Activated naive CD8-positive, alpha-beta T cell treated with anti-CD3 and anti-CD28 coated beads for 36 hours (primary cell): Measurements from ENCODE around the gene LRTM2. TPM values are rescaled to one million over a fixed set of nuclear protein-coding genes. Genes with fewer than 3 reads are reported as not detected.

Source experiments
- DNase-seq: peaks from one replicate; pipeline ENCODE4 v3.0.0; 2021
- H3K27ac Mint-ChIP-seq: one replicate; pipeline ENCODE4 v1.8.0; 2022; ENCODE audit warnings: mild to moderate bottlenecking, moderate library complexity, mixed read lengths
- H3K27me3 Mint-ChIP-seq: one replicate; pipeline ENCODE4 v1.8.0; 2022; ENCODE audit warnings: mild to moderate bottlenecking, mixed read lengths
- H3K36me3 Mint-ChIP-seq: one replicate; pipeline ENCODE4 v1.8.0; 2021; ENCODE audit warnings: mild to moderate bottlenecking, mixed read lengths
- H3K4me1 Mint-ChIP-seq: one replicate; pipeline ENCODE4 v1.8.0; 2021; ENCODE audit warnings: mixed read lengths
- H3K4me3 Mint-ChIP-seq: one replicate; pipeline ENCODE4 v1.8.0; 2022; ENCODE audit warnings: mild to moderate bottlenecking, moderate library complexity, mixed read lengths
- H3K9me3 Mint-ChIP-seq: one replicate; pipeline ENCODE4 v1.8.0; 2022; ENCODE audit warnings: mixed read lengths
- total RNA-seq, 2 experiments: library from RNA; stranded (reverse); gene quantifications; one replicate each; pipeline ENCODE4 v1.2.3, GENCODE V29; 2021

LRTM2 gene
- not detected for total RNA-seq

DNA sequence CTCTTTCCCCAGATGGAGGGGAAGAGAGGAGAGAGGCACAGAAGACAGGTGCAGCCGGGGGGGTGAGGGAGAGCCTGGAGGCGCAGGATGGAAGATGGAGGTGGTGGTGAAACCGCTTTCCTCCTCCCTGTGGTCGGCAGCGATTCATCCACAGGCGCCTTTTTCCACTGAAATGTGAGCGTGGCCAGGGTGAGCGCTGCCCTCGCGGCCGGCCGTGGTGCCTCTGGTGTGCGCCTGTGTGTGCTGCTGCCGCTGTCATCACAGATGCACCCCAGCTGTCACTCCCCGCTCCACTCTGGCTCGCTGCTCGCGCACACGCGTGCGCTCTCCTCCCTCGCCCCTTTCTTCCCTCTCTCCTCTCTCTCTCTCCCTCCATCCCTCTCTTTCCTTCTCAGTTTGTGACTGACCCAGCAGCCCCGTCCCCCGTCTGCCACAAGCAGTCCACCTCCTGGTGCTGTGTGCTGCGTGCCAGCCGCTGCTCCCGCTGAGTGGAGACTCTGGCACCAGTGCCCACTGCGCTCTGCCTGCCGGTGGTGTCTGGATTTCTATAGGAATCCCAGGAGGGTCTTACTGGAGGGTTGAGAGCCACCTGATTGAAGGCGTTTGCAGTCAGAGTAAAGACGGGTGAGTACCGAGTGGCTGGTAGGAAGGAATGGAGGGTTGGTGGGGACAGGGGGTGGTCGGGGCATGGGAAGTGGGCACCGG lies at the start of gene LRTM2:
Gene LRTM2 (plus strand): TSS at position 375 of the 705 bp plus-strand sequence. CDS start 7,584 bp downstream, outside the sequence.
- no peaks in the 10 kb centered on the region for H3K9me3 Mint-ChIP-seq
- H3K27ac Mint-ChIP-seq = no peak within 1 kb of the TSS
- H3K4me1 Mint-ChIP-seq = peaks cover 3% of the 10 kb centered on the region
- H3K36me3 Mint-ChIP-seq = no peaks in the 10 kb centered on the region
- DNase-seq = no peak
- no peak within 1 kb of the TSS for H3K4me3 Mint-ChIP-seq
- peaks cover 30% of the 10 kb centered on the region for H3K27me3 Mint-ChIP-seq

DNA sequence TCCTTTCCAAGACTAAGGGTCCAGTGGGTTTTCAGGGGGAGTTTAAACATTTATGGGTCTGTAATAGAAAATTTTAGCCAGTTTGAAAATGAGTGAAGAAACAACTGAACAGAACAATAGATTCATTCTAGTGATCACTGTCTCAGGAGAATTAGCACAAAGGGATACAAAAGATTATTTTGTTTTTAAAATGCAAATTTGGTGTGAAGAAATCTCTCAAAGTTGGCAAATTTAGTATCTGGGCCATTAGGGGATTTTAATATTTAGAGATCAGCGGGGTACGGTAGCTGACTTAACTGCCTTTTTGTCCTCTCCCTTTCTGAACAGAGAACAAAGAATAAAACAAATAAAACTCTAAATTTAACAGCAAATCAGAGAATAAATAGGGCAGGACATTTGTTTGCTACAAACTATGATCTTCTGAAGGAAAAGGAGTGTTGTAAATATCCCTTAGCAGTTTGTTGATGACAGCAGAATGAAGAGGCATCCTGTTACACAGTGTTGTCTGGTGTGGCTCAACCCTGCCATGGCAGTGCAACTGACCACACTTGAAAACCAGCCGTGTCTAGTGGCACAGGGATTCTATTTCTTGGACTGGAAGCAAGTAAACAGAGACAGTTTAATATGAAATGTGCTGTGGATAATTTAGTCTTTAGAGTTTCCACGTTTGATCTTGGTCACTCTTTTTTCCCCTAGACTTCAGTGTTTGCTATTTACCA lies 46.3 kb upstream of the LRTM2 start:
- Mint-ChIP-seq H3K36me3 (peaks cover 10% of the 10 kb centered on the region), H3K4me1 (peaks cover 21% of the 10 kb centered on the region), H3K4me3 (no peak overlapping the region), H3K27ac (no peak overlapping the region), H3K27me3 (no peaks in the 10 kb centered on the region), H3K9me3 (no peaks in the 10 kb centered on the region)
- no peak for DNase-seq

DNA sequence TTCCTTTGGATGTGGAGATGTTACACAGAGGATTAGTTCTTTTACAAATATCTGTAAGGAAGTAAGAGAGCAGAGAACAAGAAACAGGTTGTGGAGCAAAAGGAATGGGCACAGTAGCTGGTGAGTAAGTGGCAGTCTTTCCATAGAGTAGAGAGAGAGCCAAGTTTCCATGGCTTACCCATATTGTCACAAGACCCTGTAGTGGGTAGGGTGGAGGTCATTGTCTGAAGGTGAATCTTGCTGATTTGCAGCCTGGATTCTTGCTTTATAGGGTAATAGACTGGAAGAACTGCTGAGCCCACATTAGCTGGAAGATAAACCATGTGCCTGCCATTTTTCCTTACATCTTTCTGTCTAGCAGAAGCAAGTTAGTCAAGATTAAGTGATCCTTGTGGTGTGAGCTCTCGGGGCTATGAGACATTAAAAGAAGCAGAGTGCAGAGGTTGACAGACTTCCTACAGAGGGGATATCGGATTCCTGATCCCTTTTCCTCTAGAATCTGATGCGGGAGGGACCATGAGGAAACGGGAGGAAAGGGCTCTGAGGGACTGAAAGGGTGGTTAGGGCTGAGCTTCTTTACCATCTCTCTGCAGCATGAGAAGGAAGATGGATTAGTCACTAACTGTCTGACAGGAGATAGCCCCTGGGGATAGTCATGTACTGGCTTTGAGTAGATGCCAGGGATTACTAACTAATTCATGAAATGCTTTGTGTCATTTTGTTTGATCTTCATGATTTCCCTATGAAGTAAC lies 44.0 kb upstream of the LRTM2 start:
- no peaks in the 10 kb centered on the region for H3K9me3 Mint-ChIP-seq
- no peak overlapping the region for H3K27ac Mint-ChIP-seq
- H3K27me3 Mint-ChIP-seq = no peaks in the 10 kb centered on the region
- peaks cover 12% of the 10 kb centered on the region for H3K36me3 Mint-ChIP-seq
- peaks cover 20% of the 10 kb centered on the region for H3K4me1 Mint-ChIP-seq
- H3K4me3 Mint-ChIP-seq = no peak overlapping the region
- no peak for DNase-seq

DNA sequence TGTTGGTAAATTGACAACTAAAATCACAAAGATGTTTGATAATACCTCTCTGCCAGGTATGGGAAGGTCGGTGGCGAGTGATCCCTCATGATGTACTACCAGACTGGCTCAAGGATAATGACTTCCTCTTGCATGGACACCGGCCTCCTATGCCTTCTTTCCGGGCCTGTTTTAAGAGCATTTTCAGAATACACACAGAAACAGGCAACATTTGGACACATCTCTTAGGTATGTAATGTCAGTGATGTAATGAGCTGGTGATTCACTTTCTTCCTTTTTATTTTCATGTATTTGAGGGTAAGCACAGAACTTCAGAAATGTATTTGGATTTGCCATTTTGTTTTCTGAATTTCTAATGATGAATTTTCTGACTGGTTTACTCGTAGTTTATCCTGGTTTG lies 42.6 kb upstream of the LRTM2 start:
- Mint-ChIP-seq H3K27ac (no peak overlapping the region), H3K9me3 (no peaks in the 10 kb centered on the region), H3K36me3 (peaks cover 10% of the 10 kb centered on the region), H3K4me3 (no peak overlapping the region), H3K4me1 (peaks cover 12% of the 10 kb centered on the region), H3K27me3 (no peaks in the 10 kb centered on the region)
- no peak for DNase-seq

DNA sequence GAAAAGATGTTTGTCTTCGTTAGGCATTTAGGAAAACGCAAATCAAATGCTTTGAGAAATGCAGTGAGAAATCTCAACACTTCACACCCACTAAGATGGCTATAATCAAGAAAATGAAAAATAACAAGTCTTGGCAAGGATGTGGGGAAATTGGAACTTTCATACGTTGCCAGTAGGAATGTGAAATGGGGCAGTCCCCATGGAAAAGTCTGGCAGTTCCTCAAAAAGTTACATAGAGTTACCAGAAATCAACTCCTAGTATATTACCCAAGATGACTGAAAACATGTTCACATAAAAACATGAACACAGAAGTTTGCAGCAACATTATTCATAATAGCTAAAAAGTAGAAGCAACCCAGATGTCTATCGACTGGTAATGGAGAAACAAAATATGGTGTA lies 41.5 kb upstream of the LRTM2 start:
- Mint-ChIP-seq H3K4me3 (no peak overlapping the region), H3K27me3 (no peaks in the 10 kb centered on the region), H3K9me3 (no peaks in the 10 kb centered on the region), H3K27ac (no peak overlapping the region), H3K36me3 (peaks cover 9% of the 10 kb centered on the region), H3K4me1 (peaks cover 9% of the 10 kb centered on the region)
- DNase-seq = no peak

DNA sequence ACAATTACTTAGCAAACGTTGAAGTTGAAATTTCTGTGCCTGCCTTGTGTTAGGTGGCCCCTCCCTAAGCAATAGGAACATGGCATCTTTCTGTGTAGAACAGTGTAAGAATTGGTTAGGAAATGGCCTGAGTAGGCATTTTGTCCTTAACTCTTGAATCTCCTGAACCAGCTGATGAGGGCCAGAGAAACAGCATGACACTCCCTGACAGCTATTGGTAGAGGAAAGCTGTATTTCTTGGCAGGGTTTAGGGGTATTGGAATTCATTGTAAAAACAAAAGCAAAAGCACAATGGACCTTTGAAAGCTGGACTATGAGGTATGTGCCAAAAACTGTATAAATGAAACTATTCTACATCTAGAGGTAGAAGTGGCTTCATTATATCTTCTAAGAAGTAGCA lies 40.6 kb upstream of the LRTM2 start:
- no peak overlapping the region for H3K27ac Mint-ChIP-seq
- no peaks in the 10 kb centered on the region for H3K27me3 Mint-ChIP-seq
- peaks cover 8% of the 10 kb centered on the region for H3K4me1 Mint-ChIP-seq
- H3K4me3 Mint-ChIP-seq = no peak overlapping the region
- no peaks in the 10 kb centered on the region for H3K9me3 Mint-ChIP-seq
- DNase-seq = no peak
- peaks cover 14% of the 10 kb centered on the region for H3K36me3 Mint-ChIP-seq

DNA sequence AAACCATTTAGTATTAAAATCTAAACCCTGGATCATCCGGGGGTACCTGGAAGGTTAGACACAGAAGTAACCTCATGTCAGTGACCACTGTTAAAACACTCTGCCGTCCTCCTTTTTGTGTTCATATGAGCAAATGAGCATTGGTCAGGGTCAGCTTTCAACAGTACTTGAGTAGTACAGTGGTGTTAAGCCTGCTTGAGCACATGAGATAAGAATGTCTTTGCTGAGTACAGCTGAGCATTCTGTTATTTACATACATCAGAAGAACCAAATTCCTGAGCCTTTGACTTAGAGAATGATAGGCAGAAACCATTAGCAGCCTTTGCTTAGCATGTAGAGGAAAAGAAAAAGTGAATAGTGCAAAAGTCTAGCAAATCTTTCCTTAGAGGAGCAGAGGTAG lies 38.6 kb upstream of the LRTM2 start:
- peaks cover 14% of the 10 kb centered on the region for H3K36me3 Mint-ChIP-seq
- no peak for DNase-seq
- H3K4me3 Mint-ChIP-seq = no peak overlapping the region
- no peak overlapping the region for H3K27ac Mint-ChIP-seq
- H3K9me3 Mint-ChIP-seq = no peaks in the 10 kb centered on the region
- no peaks in the 10 kb centered on the region for H3K4me1 Mint-ChIP-seq
- no peaks in the 10 kb centered on the region for H3K27me3 Mint-ChIP-seq

DNA sequence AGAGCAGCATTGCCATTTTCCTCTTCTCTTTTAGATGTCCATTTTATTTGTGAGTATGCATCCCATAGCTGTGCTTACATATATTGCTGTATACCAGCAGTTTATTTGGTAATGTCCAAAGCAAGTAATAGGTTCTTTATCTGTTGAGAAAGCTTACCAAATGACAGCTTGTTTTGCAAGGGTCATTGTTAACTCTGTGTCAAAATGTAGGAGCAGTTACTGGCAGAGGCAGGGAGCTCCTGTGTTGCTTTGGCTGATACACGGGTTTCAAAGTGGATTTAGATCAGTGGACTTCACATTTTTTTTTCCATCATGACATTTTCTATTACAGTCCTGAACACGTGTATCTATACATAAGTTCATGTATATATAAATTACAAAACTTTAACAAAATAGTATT lies 38.1 kb upstream of the LRTM2 start:
- H3K9me3 Mint-ChIP-seq = no peaks in the 10 kb centered on the region
- H3K4me3 Mint-ChIP-seq = no peak overlapping the region
- no peak overlapping the region for H3K27ac Mint-ChIP-seq
- peaks cover 14% of the 10 kb centered on the region for H3K36me3 Mint-ChIP-seq
- H3K27me3 Mint-ChIP-seq = no peaks in the 10 kb centered on the region
- H3K4me1 Mint-ChIP-seq = no peaks in the 10 kb centered on the region
- no peak for DNase-seq

DNA sequence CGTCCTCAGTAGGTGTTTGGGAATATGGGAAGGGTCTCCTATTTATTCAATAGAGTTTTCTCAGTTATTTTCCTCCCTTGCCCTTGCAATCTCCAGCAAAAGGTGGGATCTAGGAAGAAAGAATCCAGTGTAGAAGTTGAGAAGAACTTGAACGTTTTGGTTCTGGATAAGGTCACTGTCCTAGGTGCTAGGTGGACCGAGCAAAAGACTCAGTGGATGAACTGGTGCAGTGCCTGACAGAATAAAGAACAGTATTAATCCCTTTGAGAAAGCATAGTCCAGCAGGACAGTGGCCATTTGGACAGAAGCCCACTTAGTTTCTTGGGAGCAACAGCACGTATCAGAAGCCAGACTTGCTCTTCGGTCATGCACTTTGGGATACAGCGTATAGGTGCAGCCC lies 32.7 kb upstream of the LRTM2 start:
- DNase-seq = no peak
- Mint-ChIP-seq H3K36me3 (peaks cover 10% of the 10 kb centered on the region), H3K27ac (no peak overlapping the region), H3K9me3 (no peaks in the 10 kb centered on the region), H3K4me3 (no peak overlapping the region), H3K27me3 (no peaks in the 10 kb centered on the region), H3K4me1 (peaks cover 20% of the 10 kb centered on the region)

DNA sequence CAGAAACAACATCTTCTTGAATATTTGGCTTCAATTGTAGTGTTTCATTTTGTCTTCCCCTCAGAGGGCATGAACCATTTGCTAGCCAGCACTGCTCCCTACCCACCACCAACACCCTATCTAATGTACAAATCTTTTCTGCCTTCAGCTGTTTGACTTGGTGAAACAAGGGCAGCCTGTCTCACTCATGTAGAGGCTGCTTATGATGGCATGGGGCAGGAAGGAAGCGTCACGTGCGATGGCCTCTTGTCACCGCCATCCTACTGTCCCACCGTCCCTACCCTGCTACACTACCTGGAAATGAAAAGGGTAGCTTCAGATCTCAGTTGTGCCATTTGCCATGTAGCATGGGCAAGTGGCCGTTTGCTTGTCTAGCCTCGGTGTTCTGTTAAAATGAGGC lies 29.9 kb upstream of the LRTM2 start:
- no peak overlapping the region for H3K27ac Mint-ChIP-seq

DNA sequence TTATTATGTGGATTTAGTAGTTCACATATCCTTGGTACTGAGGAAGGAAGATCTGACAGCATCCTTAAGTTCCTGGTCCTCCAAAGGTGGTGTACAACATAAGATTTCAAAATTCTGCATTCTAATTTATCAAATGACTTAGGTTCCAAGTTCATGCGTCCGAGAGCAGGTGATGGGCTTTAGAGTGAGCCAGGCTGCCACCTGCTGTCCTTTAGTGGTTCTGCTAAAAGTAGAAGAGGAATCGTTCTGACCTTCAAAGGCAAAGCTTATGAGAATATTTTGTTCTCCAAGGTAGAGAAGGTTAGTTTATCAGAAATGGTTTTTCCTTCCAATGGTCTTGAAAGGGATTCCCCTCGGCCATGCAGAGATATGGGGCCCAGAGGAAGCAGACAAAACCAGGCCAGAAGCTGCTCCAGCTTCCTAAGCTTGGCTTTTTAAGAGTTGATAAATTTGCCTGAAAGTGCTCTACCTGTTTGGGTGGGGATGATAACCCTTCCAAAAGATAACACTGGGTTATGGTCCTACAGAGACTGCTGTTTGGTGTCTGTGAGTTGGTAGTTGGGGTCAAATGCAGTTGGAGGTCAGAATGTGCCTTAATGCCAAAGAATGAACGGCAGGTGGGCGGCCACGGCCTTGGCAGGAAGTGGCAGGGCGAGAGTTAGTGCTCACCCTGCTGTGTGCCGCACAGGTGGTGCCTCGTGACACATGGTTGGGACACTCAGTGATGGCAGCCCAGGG lies 29.1 kb upstream of the LRTM2 start:
- no peaks in the 10 kb centered on the region for H3K27me3 Mint-ChIP-seq
- peaks cover 2% of the 10 kb centered on the region for H3K36me3 Mint-ChIP-seq
- H3K9me3 Mint-ChIP-seq = no peaks in the 10 kb centered on the region
- no peak overlapping the region for H3K4me3 Mint-ChIP-seq
- DNase-seq = peak; percentile 54
- H3K27ac Mint-ChIP-seq = peak overlapping the region; percentile 72
- H3K4me1 Mint-ChIP-seq = peaks cover 25% of the 10 kb centered on the region

More for the DNA sequence above, 29.9 kb upstream of the LRTM2 start:
- DNase-seq = no peak
- H3K4me1 Mint-ChIP-seq = peaks cover 20% of the 10 kb centered on the region
- H3K27me3 Mint-ChIP-seq = no peaks in the 10 kb centered on the region
- no peaks in the 10 kb centered on the region for H3K9me3 Mint-ChIP-seq
- no peak overlapping the region for H3K4me3 Mint-ChIP-seq
- peaks cover 2% of the 10 kb centered on the region for H3K36me3 Mint-ChIP-seq

DNA sequence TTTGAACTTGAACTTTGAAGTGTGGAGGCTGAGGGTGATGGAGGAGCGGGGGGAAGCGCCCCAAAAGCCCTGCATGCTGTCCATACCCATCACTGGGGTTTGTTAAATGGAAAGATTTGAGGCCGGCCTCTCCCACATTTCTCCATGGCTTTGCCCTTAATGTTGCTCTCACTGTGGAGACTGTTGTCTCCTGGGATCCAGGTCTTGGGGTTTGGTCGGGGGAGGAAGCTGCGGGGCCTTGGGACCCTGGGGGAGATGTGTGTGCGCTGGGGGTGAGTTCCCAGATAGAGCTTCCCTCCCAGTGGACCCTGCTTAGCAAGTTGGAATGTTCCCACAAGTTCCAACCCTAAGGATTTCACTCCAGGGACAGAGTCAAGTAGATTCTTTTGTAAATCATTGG lies 28.0 kb upstream of the LRTM2 start:
- Mint-ChIP-seq H3K9me3 (no peaks in the 10 kb centered on the region), H3K36me3 (peaks cover 2% of the 10 kb centered on the region), H3K27ac (no peak overlapping the region), H3K4me1 (peaks cover 25% of the 10 kb centered on the region), H3K27me3 (no peaks in the 10 kb centered on the region), H3K4me3 (no peak overlapping the region)
- no peak for DNase-seq

DNA sequence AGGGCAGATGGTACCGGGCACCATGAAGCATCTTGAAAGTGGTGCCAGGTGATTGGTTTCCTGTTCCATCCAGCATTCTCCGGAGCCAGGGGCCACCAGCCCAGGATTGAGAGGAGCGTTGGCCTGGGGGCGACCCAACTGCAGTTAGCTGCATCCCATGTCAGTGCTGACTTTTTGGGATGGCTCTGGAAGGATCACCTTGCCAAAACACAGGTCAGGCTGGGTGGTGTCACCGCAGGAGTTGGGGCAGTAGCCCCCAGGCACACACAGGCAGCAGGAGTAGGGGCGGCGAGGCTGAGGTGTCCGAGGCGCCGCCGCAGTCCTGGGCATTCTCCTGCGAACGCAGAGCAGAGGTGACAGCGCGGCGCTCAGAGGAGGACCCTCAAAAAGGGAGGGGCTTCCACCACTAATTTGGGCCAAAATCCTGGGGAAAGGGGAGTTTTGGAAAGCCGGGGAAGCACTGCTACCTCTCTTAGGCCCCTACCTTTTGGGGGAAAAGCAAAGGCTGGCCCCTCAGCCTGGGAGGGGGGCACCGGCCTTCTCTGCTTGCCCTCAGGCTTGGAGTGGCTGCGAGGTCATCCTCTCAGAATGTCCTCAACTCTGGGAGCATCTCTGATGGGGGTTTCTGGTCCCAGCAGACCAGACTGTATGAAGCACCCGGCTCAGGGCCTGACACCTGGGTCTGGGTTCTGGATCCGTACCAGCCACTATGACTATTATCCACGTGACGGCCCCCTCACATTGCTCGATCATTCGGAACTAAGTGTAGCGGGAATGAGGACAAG lies 26.7 kb upstream of the LRTM2 start:
- DNase-seq = no peak
- Mint-ChIP-seq H3K4me1 (peaks cover 25% of the 10 kb centered on the region), H3K4me3 (no peak overlapping the region)

DNA sequence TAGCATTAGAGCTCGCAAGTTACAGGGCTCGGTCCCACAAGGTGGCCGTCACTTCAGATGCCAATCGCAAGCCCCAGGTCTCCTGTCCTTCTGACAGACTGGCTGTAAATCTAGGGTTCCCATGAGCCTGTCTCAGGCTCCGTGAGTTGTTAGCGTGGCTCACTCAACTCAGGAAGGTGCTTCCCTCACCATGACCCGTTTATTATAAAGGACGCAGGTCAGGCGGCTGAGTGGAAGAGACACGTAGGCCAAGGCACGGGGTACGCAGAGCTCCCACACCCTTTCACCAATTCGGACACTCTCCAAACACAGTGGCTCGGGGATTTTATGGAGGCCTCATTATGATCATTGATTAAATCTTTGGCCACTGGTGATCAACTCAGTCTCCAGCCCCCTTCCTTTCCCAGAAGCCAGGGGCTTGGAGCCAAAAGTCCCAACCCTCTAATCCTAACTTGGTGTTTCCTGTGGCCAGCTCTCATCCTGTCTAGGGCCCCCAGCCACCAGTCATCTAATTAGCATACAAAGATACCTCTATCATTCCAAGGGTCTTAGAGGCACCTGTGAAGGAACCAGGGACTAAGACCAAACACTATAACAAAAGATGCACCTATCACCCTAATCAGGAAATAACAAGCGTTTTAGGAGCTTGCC lies 25.8 kb upstream of the LRTM2 start:
- DNase-seq = no peak
- H3K4me1 Mint-ChIP-seq = peaks cover 25% of the 10 kb centered on the region
- no peak overlapping the region for H3K4me3 Mint-ChIP-seq
- H3K36me3 Mint-ChIP-seq = peaks cover 2% of the 10 kb centered on the region
- no peaks in the 10 kb centered on the region for H3K27me3 Mint-ChIP-seq
- H3K9me3 Mint-ChIP-seq = no peaks in the 10 kb centered on the region
- no peak overlapping the region for H3K27ac Mint-ChIP-seq

More for the DNA sequence above, 26.7 kb upstream of the LRTM2 start:
- H3K27ac Mint-ChIP-seq = no peak overlapping the region
- no peaks in the 10 kb centered on the region for H3K9me3 Mint-ChIP-seq
- H3K27me3 Mint-ChIP-seq = no peaks in the 10 kb centered on the region
- H3K36me3 Mint-ChIP-seq = peaks cover 2% of the 10 kb centered on the region
